GM23338 (cell line): ENCODE results near the gene SGO1. TPM values are rescaled to one million over a fixed set of nuclear protein-coding genes. Genes with fewer than 3 reads are reported as not detected.

Experiments
- ATAC-seq: fragments of 200-7000 bp; cut with Tn5 transposase; 3 replicates; pipeline ENCODE4 v1.9.1; 2020
- DNase-seq: peaks from one replicate; pipeline ENCODE4 v3.0.0-alpha.2; 2015; ENCODE audit warnings: low spot score
- H2AFZ ChIP-seq: fragments of 200-600 bp; sonication (generic); 2 replicates; pipeline ENCODE4 v1.8.0; 2016; ENCODE audit warnings: antibody characterized with exemption, mild to moderate bottlenecking, moderate library complexity
- H3F3A ChIP-seq: fragments of 200-600 bp; sonication (generic); replicated peaks from 2 replicates; pipeline ENCODE4 v1.8.0; 2017; ENCODE audit warnings: antibody characterized with exemption, mixed run types, low read depth
- H3K27ac ChIP-seq: fragments of 200-600 bp; sonication (generic); 2 replicates; pipeline ENCODE4 v1.6.1; 2016; ENCODE audit warnings: low read depth
- H3K27me3 ChIP-seq: fragments of 200-600 bp; sonication (generic); 2 replicates; pipeline ENCODE4 v1.8.0; 2016; ENCODE audit warnings: mild to moderate bottlenecking, mixed run types, moderate library complexity; ENCODE audit not compliant: insufficient read depth
- H3K36me3 ChIP-seq: fragments of 200-600 bp; sonication (generic); 2 replicates; pipeline ENCODE4 v1.8.0; 2016; ENCODE audit warnings: mild to moderate bottlenecking; ENCODE audit not compliant: insufficient read depth
- H3K4me1 ChIP-seq: fragments of 200-600 bp; sonication (generic); 2 replicates; pipeline ENCODE4 v1.8.0; 2016; ENCODE audit warnings: mild to moderate bottlenecking, moderate library complexity; ENCODE audit not compliant: insufficient read depth
- H3K4me2 ChIP-seq: fragments of 200-600 bp; sonication (generic); 2 replicates; pipeline ENCODE4 v1.7.1; 2017; ENCODE audit warnings: mixed run types
- H3K4me3 ChIP-seq: fragments of 200-600 bp; sonication (generic); 2 replicates; pipeline ENCODE4 v1.6.1; 2016; ENCODE audit warnings: mixed run types
- H3K79me2 ChIP-seq: fragments of 200-600 bp; sonication (generic); replicated peaks from 2 replicates; pipeline ENCODE4 v1.8.0; 2017; ENCODE audit warnings: mild to moderate bottlenecking; ENCODE audit not compliant: insufficient read depth
- H3K9me2 ChIP-seq: fragments of 200-600 bp; sonication (generic); 2 replicates; pipeline ENCODE4 v1.8.0; 2017; ENCODE audit not compliant: insufficient read depth
- H4K20me1 ChIP-seq: fragments of 200-600 bp; sonication (generic); replicated peaks from 2 replicates; pipeline ENCODE4 v1.8.0; 2017; ENCODE audit warnings: mild to moderate bottlenecking; ENCODE audit not compliant: insufficient read depth
- H3K27ac Mint-ChIP-seq: 2 replicates; pipeline ENCODE4 v1.8.0; 2020; ENCODE audit warnings: inconsistent platforms, mild to moderate bottlenecking, moderate library complexity, mixed read lengths
- H3K27me3 Mint-ChIP-seq: 3 replicates; pipeline ENCODE4 v1.8.0; 2022; ENCODE audit warnings: low read depth, mild to moderate bottlenecking, moderate library complexity, mixed read lengths, inconsistent platforms; ENCODE audit not compliant: insufficient read depth, poor library complexity
- H3K36me3 Mint-ChIP-seq: 3 replicates; pipeline ENCODE4 v1.8.0; 2021; ENCODE audit warnings: low read depth, mild to moderate bottlenecking, inconsistent platforms, moderate library complexity, mixed read lengths
- H3K4me1 Mint-ChIP-seq: 3 replicates; pipeline ENCODE4 v1.8.0; 2020; ENCODE audit warnings: mild to moderate bottlenecking, inconsistent platforms, mixed read lengths
- H3K4me3 Mint-ChIP-seq: 3 replicates; pipeline ENCODE4 v1.8.0; 2021; ENCODE audit warnings: moderate library complexity, mild to moderate bottlenecking, inconsistent platforms, mixed read lengths
- H3K9me3 Mint-ChIP-seq: 3 replicates; pipeline ENCODE4 v1.8.0; 2020; ENCODE audit warnings: moderate library complexity, mild to moderate bottlenecking, inconsistent platforms, mixed read lengths
- EZH2 ChIP-seq: fragments of 200-600 bp; sonication (generic); IDR thresholded peaks from one replicate; pipeline ENCODE4 v1.8.0; 2017; ENCODE audit warnings: antibody characterized with exemption, mild to moderate bottlenecking, low read depth; ENCODE audit not compliant: unreplicated experiment
- EZH2phosphoT487 ChIP-seq: fragments of 200-600 bp; sonication (generic); IDR thresholded peaks from one replicate; pipeline ENCODE4 v1.8.1; 2018; ENCODE audit warnings: antibody characterized with exemption; ENCODE audit not compliant: unreplicated experiment
- JUNB ChIP-seq: IDR thresholded peaks from one replicate; pipeline ENCODE4 v1.6.1; 2016; ENCODE audit warnings: antibody characterized with exemption; ENCODE audit not compliant: unreplicated experiment
- NANOG ChIP-seq: IDR thresholded peaks from 2 replicates; pipeline ENCODE4 v1.6.1; 2016; ENCODE audit warnings: antibody characterized with exemption, borderline replicate concordance
- POLR2AphosphoS5 ChIP-seq: IDR thresholded peaks from 2 replicates; pipeline ENCODE4 v1.6.1; 2016; ENCODE audit warnings: antibody characterized with exemption, low read depth
- REST ChIP-seq: IDR thresholded peaks from one replicate; pipeline ENCODE4 v1.6.1; 2018; ENCODE audit warnings: antibody characterized with exemption; ENCODE audit not compliant: unreplicated experiment
- STAT1 ChIP-seq: IDR thresholded peaks from one replicate; pipeline ENCODE4 v1.6.1; 2016; ENCODE audit warnings: antibody characterized with exemption; ENCODE audit not compliant: unreplicated experiment
- ZNF114 ChIP-seq: fragments of 250-450 bp; sonication (Bioruptor Pico); IDR thresholded peaks from 2 replicates; pipeline ENCODE4 v1.5.0; 2020; ENCODE audit warnings: mild to moderate bottlenecking, moderate library complexity
- ZNF331 ChIP-seq: fragments of 250-450 bp; sonication (Bioruptor Pico); IDR thresholded peaks from 2 replicates; pipeline ENCODE4 v1.5.0; 2020; ENCODE audit warnings: low read depth, mild to moderate bottlenecking, moderate library complexity
- ZNF462 ChIP-seq: fragments of 250-450 bp; sonication (Bioruptor Pico); IDR thresholded peaks from 2 replicates; pipeline ENCODE4 v1.5.0; 2020; ENCODE audit warnings: mild to moderate bottlenecking, moderate library complexity
- polyA plus RNA-seq: library from polyadenylated mRNA; unstranded; fragments of >200 nt; fragmentation: Nextera tagmentation; extraction: Ambion mirVana; gene quantifications from 2 replicates; pipeline ENCODE4 v1.2.1, GENCODE V29; 2016
- total RNA-seq: library from RNA; depleted of rRNA; stranded (reverse); fragments of >200 nt; shearing (Covaris generic); gene quantifications from 2 replicates; pipeline ENCODE4 v1.2.3, GENCODE V29; 2014
- TF ChIP-seq, protein P1 (sequence below), 2 experiments: fragments of 200-600 bp in 1 of 2; sonication (generic) in 1 of 2; conservative IDR thresholded peaks; 2 replicates each; pipeline versions ENCODE4 v1.5.1 to v1.6.1; 2016 to 2017; ENCODE audit warnings: antibody characterized with exemption in 2 of 2, low read depth in 2 of 2, mild to moderate bottlenecking in 2 of 2, moderate library complexity in 1 of 2
- TF ChIP-seq, protein P2 (sequence below): IDR thresholded peaks from 2 replicates; pipeline ENCODE4 v1.6.1; 2016; ENCODE audit warnings: antibody characterized with exemption

The SGO1 gene
- total and polyA plus RNA-seq, 2 experiments from 2014 or later, result 33.0 to 128 TPM

- Histone ChIP-seq H3K36me3 (peaks cover 8% of the 10 kb centered on the region; the same call in 1 of the 2 replicates), H3K4me2 (no peak overlapping the region), H3F3A (no peaks in the 10 kb centered on the region), H3K9me2 (no peaks in the 10 kb centered on the region), H4K20me1 (no peaks in the 10 kb centered on the region; the same call in 1 of the 2 replicates), H3K4me3 (no peak overlapping the region), H2AFZ (no peak overlapping the region), H3K79me2 (no peaks in the 10 kb centered on the region), H3K27ac (no peak overlapping the region), H3K27me3 (no peaks in the 10 kb centered on the region), H3K4me1 (no peaks in the 10 kb centered on the region)
- H3K9me3 Mint-ChIP-seq, result no peaks in the 10 kb centered on the region; the same call in 2 of the 3 replicates
- H3K36me3 Mint-ChIP-seq, result peaks cover 9% of the 10 kb centered on the region; the same call in 2 of the 3 replicates
- H3K27me3 Mint-ChIP-seq, result no peaks in the 10 kb centered on the region
- ATAC-seq (no peak), DNase-seq (no peak)
- no peak for TF ChIP-seq STAT1
- TF ChIP-seq, protein P1, sequence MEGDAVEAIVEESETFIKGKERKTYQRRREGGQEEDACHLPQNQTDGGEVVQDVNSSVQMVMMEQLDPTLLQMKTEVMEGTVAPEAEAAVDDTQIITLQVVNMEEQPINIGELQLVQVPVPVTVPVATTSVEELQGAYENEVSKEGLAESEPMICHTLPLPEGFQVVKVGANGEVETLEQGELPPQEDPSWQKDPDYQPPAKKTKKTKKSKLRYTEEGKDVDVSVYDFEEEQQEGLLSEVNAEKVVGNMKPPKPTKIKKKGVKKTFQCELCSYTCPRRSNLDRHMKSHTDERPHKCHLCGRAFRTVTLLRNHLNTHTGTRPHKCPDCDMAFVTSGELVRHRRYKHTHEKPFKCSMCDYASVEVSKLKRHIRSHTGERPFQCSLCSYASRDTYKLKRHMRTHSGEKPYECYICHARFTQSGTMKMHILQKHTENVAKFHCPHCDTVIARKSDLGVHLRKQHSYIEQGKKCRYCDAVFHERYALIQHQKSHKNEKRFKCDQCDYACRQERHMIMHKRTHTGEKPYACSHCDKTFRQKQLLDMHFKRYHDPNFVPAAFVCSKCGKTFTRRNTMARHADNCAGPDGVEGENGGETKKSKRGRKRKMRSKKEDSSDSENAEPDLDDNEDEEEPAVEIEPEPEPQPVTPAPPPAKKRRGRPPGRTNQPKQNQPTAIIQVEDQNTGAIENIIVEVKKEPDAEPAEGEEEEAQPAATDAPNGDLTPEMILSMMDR (conservative IDR thresholded peaks at IDR 0.05; ENCODE audit: low read depth in 2 of 2), result no peak
- TF ChIP-seq ZNF331 (CRISPR knock-in tag), result no peak
- no peak for TF ChIP-seq NANOG
- TF ChIP-seq ZNF462 (CRISPR knock-in tag), result no peak
- TF ChIP-seq ZNF114 (CRISPR knock-in tag), result no peak
- no peak for TF ChIP-seq REST
- no peak for TF ChIP-seq POLR2AphosphoS5
- TF ChIP-seq JUNB, result no peak
- no peak for TF ChIP-seq EZH2phosphoT487
- TF ChIP-seq, protein P2, sequence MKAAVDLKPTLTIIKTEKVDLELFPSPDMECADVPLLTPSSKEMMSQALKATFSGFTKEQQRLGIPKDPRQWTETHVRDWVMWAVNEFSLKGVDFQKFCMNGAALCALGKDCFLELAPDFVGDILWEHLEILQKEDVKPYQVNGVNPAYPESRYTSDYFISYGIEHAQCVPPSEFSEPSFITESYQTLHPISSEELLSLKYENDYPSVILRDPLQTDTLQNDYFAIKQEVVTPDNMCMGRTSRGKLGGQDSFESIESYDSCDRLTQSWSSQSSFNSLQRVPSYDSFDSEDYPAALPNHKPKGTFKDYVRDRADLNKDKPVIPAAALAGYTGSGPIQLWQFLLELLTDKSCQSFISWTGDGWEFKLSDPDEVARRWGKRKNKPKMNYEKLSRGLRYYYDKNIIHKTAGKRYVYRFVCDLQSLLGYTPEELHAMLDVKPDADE, result no peak
- no peak for TF ChIP-seq EZH2
- H3K4me1 Mint-ChIP-seq, result no peaks in the 10 kb centered on the region
- no peak overlapping the region for H3K4me3 Mint-ChIP-seq
- H3K27ac Mint-ChIP-seq, result no peak overlapping the region
These were observed 31.9 kb downstream of the SGO1 start for GRCh38 chr3:20154078-20154477.
